Activated naive CD4-positive, alpha-beta T cell treated with anti-CD3 and anti-CD28 coated beads, Interleukin-2, amount 10 ng/mL, durations not matched to agents 7 days and 5 days (primary cell): ENCODE measurements around the gene KCNS1.

Experiments used
- CTCF ChIA-PET: fragments of 350-600 bp; sonication (Branson Sonifier 250); formaldehyde crosslinking; loops from one replicate; lab custom pipeline; 2021; ENCODE audit warnings: antibody characterized with exemption; lab: Charles Lee
- DNase-seq: peaks from one replicate; pipeline ENCODE4 v3.0.0-alpha.2; 2020
- H3K27ac Mint-ChIP-seq: one replicate; pipeline ENCODE4 v1.8.0; 2021; ENCODE audit warnings: mild to moderate bottlenecking, moderate library complexity, mixed read lengths
- H3K27me3 Mint-ChIP-seq: one replicate; pipeline ENCODE4 v1.8.0; 2021; ENCODE audit warnings: mild to moderate bottlenecking, mixed read lengths
- H3K36me3 Mint-ChIP-seq: one replicate; pipeline ENCODE4 v1.8.0; 2021; ENCODE audit warnings: mixed read lengths
- H3K4me1 Mint-ChIP-seq: one replicate; pipeline ENCODE4 v1.8.0; 2021; ENCODE audit warnings: mixed read lengths
- H3K4me3 Mint-ChIP-seq: one replicate; pipeline ENCODE4 v1.8.0; 2021; ENCODE audit warnings: mild to moderate bottlenecking, moderate library complexity, mixed read lengths
- H3K9me3 Mint-ChIP-seq: one replicate; pipeline ENCODE4 v1.8.0; 2021; ENCODE audit warnings: mixed read lengths

The KCNS1 gene

GRCh38 chr20:45044601-45045000 lies 56.3 kb downstream of the KCNS1 start:
- Mint-ChIP-seq H3K9me3 (no peaks in the 10 kb centered on the region), H3K27ac (no peak overlapping the region), H3K4me1 (peaks cover 52% of the 10 kb centered on the region), H3K27me3 (no peaks in the 10 kb centered on the region), H3K36me3 (peaks cover 60% of the 10 kb centered on the region), H3K4me3 (no peak overlapping the region)
- no peak for DNase-seq
- CTCF ChIA-PET = interaction anchor here (0.7 to 5.5 kb wide), 22 partner anchors 9 to 263 kb away, joined by 3 to 128 read pairs (median 6); partner anchors contain the start of genes KCNS1, MATN4, RBPJL and STK4

DNA sequence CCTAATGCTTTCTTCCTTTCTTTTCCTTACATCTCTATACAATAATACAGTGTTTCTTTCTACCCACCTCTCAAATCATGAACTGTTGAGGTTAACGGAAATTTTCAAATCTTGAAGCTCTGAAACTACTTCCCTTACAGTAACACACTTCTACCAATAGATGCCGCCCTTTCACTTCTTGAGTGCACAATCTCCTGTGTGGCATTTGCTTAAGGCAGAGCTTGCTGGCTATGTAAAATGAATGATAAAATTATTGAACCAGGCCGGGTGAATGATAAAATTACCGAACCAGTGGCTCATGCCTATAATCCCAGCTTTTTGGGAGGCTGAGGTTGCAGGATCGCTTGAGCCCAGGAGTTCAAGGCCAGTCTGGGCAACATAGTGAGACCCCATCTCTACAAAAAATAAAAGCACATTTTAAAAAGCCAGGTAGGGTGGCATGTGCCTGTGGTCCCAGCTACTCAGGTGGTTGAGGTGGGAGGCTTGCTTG lies 56.8 kb downstream of the KCNS1 start:
- DNase-seq = peak; percentile 43
- Mint-ChIP-seq H3K27me3 (no peaks in the 10 kb centered on the region), H3K9me3 (no peaks in the 10 kb centered on the region), H3K4me1 (peaks cover 47% of the 10 kb centered on the region), H3K4me3 (no peak overlapping the region), H3K27ac (peak overlapping the region; percentile 67), H3K36me3 (peaks cover 60% of the 10 kb centered on the region)
- CTCF ChIA-PET = interaction anchor here (0.7 to 5.5 kb wide), 22 partner anchors 9 to 263 kb away, joined by 3 to 128 read pairs (median 6); partner anchors contain the start of genes KCNS1, MATN4, RBPJL and STK4

GRCh38 chr20:45042978-45043377 lies 57.9 kb downstream of the KCNS1 start:
- Mint-ChIP-seq H3K36me3 (peaks cover 51% of the 10 kb centered on the region), H3K4me1 (peaks cover 39% of the 10 kb centered on the region), H3K27me3 (no peaks in the 10 kb centered on the region), H3K9me3 (no peaks in the 10 kb centered on the region), H3K4me3 (no peak overlapping the region), H3K27ac (peak overlapping the region; percentile 33)
- CTCF ChIA-PET = interaction anchor here (0.7 to 5.5 kb wide), 8 partner anchors 11 to 249 kb away, joined by 3 to 128 read pairs (median 9); no protein-coding TSS in a partner anchor
- DNase-seq = no peak
